Loucy (cell line): Measurements from ENCODE around the gene INTS1.

Experiments
- H2AFZ ChIP-seq: fragments of 200-600 bp; sonication (generic); 2 replicates; pipeline ENCODE4 v1.6.0; 2016; ENCODE audit warnings: antibody characterized with exemption, mild to moderate bottlenecking, low read length, moderate library complexity
- H3F3A ChIP-seq: fragments of 200-600 bp; 2 replicates; pipeline ENCODE4 v1.6.0; 2016; ENCODE audit warnings: antibody characterized with exemption, low read depth, mild to moderate bottlenecking
- H3K27me3 ChIP-seq: fragments of 200-600 bp; sonication (generic); 2 replicates; pipeline ENCODE4 v1.6.1; 2014; ENCODE audit warnings: low read length, mild to moderate bottlenecking; ENCODE audit not compliant: insufficient read depth, poor library complexity, severe bottlenecking
- H3K36me3 ChIP-seq: fragments of 200-600 bp; sonication (generic); 2 replicates; pipeline ENCODE4 v1.6.1; 2016; ENCODE audit warnings: low read length; ENCODE audit not compliant: insufficient read depth
- H3K4me1 ChIP-seq: fragments of 200-600 bp; sonication (generic); 2 replicates; pipeline ENCODE4 v1.5.1; 2014; ENCODE audit warnings: low read length, mild to moderate bottlenecking; ENCODE audit not compliant: insufficient read depth, poor library complexity, severe bottlenecking
- H3K4me2 ChIP-seq: fragments of 200-600 bp; sonication (generic); 2 replicates; pipeline ENCODE4 v1.6.0; 2014; ENCODE audit warnings: antibody characterized with exemption, low read length, low read depth, mild to moderate bottlenecking; ENCODE audit not compliant: poor library complexity, severe bottlenecking
- H3K4me3 ChIP-seq: fragments of 200-600 bp; sonication (generic); 2 replicates; pipeline ENCODE4 v1.5.1; 2014; ENCODE audit warnings: low read length, mild to moderate bottlenecking, mixed read lengths; ENCODE audit not compliant: poor library complexity, severe bottlenecking
- H3K79me2 ChIP-seq: fragments of 200-600 bp; sonication (generic); 2 replicates; pipeline ENCODE4 v1.6.1; 2014; ENCODE audit warnings: low read length; ENCODE audit not compliant: insufficient read depth
- H3K9ac ChIP-seq: fragments of 200-600 bp; sonication (generic); 2 replicates; pipeline ENCODE4 v1.6.0; 2014; ENCODE audit warnings: mild to moderate bottlenecking, low read depth, low read length, moderate library complexity; ENCODE audit not compliant: poor library complexity, severe bottlenecking
- H3K9me2 ChIP-seq: fragments of 200-600 bp; sonication (generic); replicated peaks from 2 replicates; pipeline ENCODE4 v1.6.1; 2016; ENCODE audit warnings: low read depth, low read length, mixed read lengths
- H3K9me3 ChIP-seq: fragments of 200-600 bp; sonication (generic); 2 replicates; pipeline ENCODE4 v1.6.1; 2014; ENCODE audit warnings: mild to moderate bottlenecking, antibody characterized with exemption, low read length, low read depth; ENCODE audit not compliant: insufficient read depth
- H4K20me1 ChIP-seq: fragments of 200-600 bp; sonication (generic); 2 replicates; pipeline ENCODE4 v1.6.0; 2014; ENCODE audit warnings: antibody characterized with exemption, low read length, mild to moderate bottlenecking; ENCODE audit not compliant: insufficient read depth, poor library complexity, severe bottlenecking
- CTCF ChIP-seq: fragments of 200-600 bp; sonication (generic); conservative IDR thresholded peaks from 2 replicates; pipeline ENCODE4 v1.5.1; 2014; ENCODE audit warnings: mild to moderate bottlenecking, antibody characterized with exemption, low read length
- EZH2phosphoT487 ChIP-seq: fragments of 200-600 bp; IDR thresholded peaks from 2 replicates; pipeline ENCODE4 v1.6.1; 2018; ENCODE audit warnings: antibody characterized with exemption, mild to moderate bottlenecking, moderate library complexity, borderline replicate concordance

INTS1 gene

DNA sequence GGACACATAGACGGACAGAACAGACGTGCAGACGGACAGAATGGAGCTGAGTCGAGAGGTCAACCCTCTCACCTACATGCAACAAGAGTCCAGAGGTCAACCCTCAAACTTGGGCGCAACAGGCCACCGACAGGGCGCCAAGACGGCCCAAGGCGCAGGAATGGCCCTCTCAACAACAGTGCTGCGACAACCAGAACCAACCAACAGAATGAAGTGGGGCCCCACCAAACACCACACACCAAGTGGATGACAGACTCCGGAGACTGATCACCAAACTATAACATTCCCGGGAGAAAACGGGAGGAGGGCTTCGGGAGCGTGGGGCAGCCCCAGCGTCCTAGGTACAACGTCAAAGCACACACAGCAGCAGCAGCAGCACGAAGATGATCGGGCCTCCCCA, 13.4 kb downstream of the INTS1 start:
- no peaks in the 10 kb centered on the region for H3K4me1 ChIP-seq
- H3K79me2 ChIP-seq: no peaks in the 10 kb centered on the region
- TF ChIP-seq CTCF: no peak
- no peaks in the 10 kb centered on the region for H3F3A ChIP-seq
- H3K4me2 ChIP-seq: no peak overlapping the region
- H4K20me1 ChIP-seq: peaks cover 3% of the 10 kb centered on the region
- no peaks in the 10 kb centered on the region for H3K9me2 ChIP-seq
- H3K36me3 ChIP-seq: peaks cover 83% of the 10 kb centered on the region; the same call in 1 of the 2 replicates
- H3K4me3 ChIP-seq: no peak overlapping the region
- no peaks in the 10 kb centered on the region for H3K9me3 ChIP-seq
- no peak overlapping the region for H3K9ac ChIP-seq
- H2AFZ ChIP-seq: no peak overlapping the region
- H3K27me3 ChIP-seq: no peaks in the 10 kb centered on the region

DNA sequence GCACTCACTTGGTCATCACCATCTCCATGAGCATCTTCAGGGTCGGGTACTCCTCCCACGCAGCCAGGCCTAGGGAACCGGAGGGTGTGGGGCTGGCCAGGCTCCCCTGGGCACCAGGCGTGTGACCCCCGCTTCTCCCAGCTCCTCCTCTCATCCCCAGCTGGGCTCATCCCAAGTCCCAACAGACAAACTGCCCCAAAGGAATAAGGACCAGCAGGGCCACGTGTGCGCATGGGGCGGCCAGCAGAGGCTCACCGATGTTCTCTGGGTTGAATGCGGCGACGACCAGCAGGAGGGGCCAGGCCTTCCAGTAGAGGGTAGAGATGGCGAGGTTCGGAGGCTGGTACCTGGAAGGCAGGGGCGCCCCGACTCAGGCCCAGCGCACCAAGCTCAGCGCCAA, 14.9 kb downstream of the INTS1 start:
- H3K36me3 ChIP-seq: peaks cover 83% of the 10 kb centered on the region; the same call in 1 of the 2 replicates
- no peaks in the 10 kb centered on the region for H3K79me2 ChIP-seq

DNA sequence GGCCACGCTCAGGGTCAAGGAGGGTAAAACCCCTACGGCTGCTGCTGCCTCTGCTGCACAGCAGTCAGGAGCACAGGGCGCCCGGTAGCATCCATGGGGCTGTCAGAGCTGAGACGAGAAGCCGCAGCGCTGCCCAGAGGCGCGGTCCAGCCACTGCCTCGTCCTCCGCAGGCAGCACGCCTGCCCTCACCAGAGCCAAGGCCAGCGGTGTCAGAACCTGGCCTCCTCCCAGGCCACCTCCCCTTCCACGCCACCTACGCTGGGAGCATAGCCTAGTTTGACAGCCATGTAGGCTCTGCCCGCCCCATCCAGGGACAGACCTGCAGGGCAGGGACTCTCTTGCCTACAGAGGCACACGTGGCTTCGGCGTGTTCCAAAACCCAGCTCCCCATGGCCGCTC, 16.2 kb downstream of the INTS1 start:
- H3K9me2 ChIP-seq: no peaks in the 10 kb centered on the region
- H3K9me3 ChIP-seq: no peaks in the 10 kb centered on the region
- H3K4me3 ChIP-seq: no peak overlapping the region
- no peaks in the 10 kb centered on the region for H4K20me1 ChIP-seq
- H3K4me2 ChIP-seq: no peak overlapping the region
- peaks cover 83% of the 10 kb centered on the region; the same call in 1 of the 2 replicates for H3K36me3 ChIP-seq
- H3K27me3 ChIP-seq: no peaks in the 10 kb centered on the region
- no peaks in the 10 kb centered on the region for H3K79me2 ChIP-seq
- no peaks in the 10 kb centered on the region for H3F3A ChIP-seq
- no peak overlapping the region for H2AFZ ChIP-seq
- TF ChIP-seq CTCF (no peak), EZH2phosphoT487 (no peak)
- no peak overlapping the region for H3K9ac ChIP-seq
- H3K4me1 ChIP-seq: no peaks in the 10 kb centered on the region

More for the DNA sequence above, 14.9 kb downstream of the INTS1 start:
- H3K9ac ChIP-seq: no peak overlapping the region
- no peaks in the 10 kb centered on the region for H3K4me1 ChIP-seq
- TF ChIP-seq CTCF (no peak), EZH2phosphoT487 (no peak)
- H2AFZ ChIP-seq: no peak overlapping the region
- H3F3A ChIP-seq: no peaks in the 10 kb centered on the region
- no peaks in the 10 kb centered on the region for H3K9me3 ChIP-seq
- H3K4me2 ChIP-seq: no peak overlapping the region
- no peak overlapping the region for H3K4me3 ChIP-seq
- H4K20me1 ChIP-seq: no peaks in the 10 kb centered on the region
- H3K9me2 ChIP-seq: no peaks in the 10 kb centered on the region
- no peaks in the 10 kb centered on the region for H3K27me3 ChIP-seq
